HG03025 (cell line): Measurements from ENCODE around the gene ANTKMT.

Experiments
- ATAC-seq: cut with Tn5 transposase; IDR thresholded peaks from one replicate; pipeline ENCODE4 v1.9.1; 2021; ENCODE audit warnings: mild to moderate bottlenecking, moderate library complexity; ENCODE audit not compliant: unreplicated experiment, low FRiP score

Gene ANTKMT

GRCh38 chr16:695355-696089 is 25.4 kb upstream of the ANTKMT start:
- no peak for ATAC-seq

GRCh38 chr16:698911-699671 is 21.9 kb upstream of the ANTKMT start:
- ATAC-seq = no peak

- no peak for ATAC-seq
Measured at GRCh38 chr16:700684-701584, 20.0 kb upstream of the ANTKMT start.

GRCh38 chr16:702341-702740 is 18.6 kb upstream of the ANTKMT start:
- ATAC-seq = no peak

- no peak for ATAC-seq
Measured at GRCh38 chr16:703406-703805, 17.5 kb upstream of the ANTKMT start.

- ATAC-seq = no peak
Measured at GRCh38 chr16:704047-704446, 16.9 kb upstream of the ANTKMT start.

GRCh38 chr16:704552-705380 is 16.2 kb upstream of the ANTKMT start:
- no peak for ATAC-seq

GRCh38 chr16:705431-706188 is 15.3 kb upstream of the ANTKMT start, which contains the start of gene FBXL16:
Gene FBXL16 (minus strand): TSS chr16:705801. CDS start chr16:697405, 8,396 bp downstream.
- no peak for ATAC-seq

GRCh38 chr16:706189-707061 is 14.5 kb upstream of the ANTKMT start:
- no peak for ATAC-seq

GRCh38 chr16:707062-707538 is 13.8 kb upstream of the ANTKMT start:
- no peak for ATAC-seq

- no peak for ATAC-seq
Measured at GRCh38 chr16:708019-708418, 12.9 kb upstream of the ANTKMT start.

- no peak for ATAC-seq
Measured at GRCh38 chr16:708959-709358, 12.0 kb upstream of the ANTKMT start.

- ATAC-seq = no peak
Measured at GRCh38 chr16:709566-710499, 11.1 kb upstream of the ANTKMT start.

- ATAC-seq = no peak
Measured at GRCh38 chr16:710500-711075, 10.4 kb upstream of the ANTKMT start.

GRCh38 chr16:711084-711483 is 9.9 kb upstream of the ANTKMT start:
- ATAC-seq = no peak

GRCh38 chr16:711548-712320 is 9.2 kb upstream of the ANTKMT start:
- ATAC-seq = no peak
